IPS DF 4.7 (cell line): Measurements from ENCODE around the gene PUSL1.
"Not testable (repeated sequence)": the region's sequence is repeated elsewhere in the genome, so short reads cannot be mapped to it uniquely, and the experiment has no call there.

Experiments used
- DNase-seq: peaks from one replicate; pipeline ENCODE4 v3.0.0-alpha.2; 2013; ENCODE audit warnings: low spot score; ENCODE audit errors: extremely low read depth

The PUSL1 gene

DNA sequence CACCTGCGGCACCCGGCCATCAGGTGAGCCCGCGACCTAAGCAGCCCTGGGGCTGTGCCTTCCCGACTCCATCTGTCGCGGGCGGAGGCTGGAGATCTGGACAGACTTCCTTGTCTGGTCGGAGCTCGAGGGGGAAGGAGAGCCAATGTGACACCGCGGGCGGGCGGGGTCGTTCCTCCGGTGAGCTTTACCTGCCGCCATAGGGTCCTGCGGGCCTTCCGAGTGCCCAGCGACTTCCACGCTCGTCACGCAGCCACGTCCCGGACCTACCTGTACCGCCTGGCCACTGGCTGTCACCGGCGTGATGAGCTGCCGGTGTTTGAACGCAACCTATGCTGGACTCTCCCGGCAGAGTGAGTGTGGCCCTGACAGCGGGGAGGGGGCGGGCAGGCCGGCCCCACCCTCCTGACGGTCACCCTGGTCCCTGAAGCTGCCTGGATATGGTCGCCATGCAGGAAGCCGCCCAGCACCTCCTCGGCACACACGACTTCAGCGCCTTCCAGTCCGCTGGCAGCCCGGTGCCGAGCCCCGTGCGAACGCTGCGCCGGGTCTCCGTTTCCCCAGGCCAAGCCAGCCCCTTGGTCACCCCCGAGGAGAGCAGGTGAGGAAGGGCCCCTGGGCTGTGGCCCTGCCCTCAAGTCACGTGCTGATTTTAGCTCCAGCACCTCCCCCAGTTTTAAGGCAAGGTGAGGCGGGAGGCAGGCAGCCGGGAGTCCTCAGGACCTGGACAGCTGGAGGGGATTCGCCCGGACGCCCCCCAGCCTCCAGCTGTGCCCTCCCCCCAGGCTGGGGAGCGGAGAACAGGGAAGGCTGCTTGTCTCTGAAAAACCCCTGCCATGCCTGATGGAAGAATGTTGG lies 1.1 kb downstream of the PUSL1 start:
- DNase-seq: no peak

- DNase-seq: no peak
Measured at GRCh38 chr1:1310109-1310385, 1.6 kb downstream of the PUSL1 start.

DNA sequence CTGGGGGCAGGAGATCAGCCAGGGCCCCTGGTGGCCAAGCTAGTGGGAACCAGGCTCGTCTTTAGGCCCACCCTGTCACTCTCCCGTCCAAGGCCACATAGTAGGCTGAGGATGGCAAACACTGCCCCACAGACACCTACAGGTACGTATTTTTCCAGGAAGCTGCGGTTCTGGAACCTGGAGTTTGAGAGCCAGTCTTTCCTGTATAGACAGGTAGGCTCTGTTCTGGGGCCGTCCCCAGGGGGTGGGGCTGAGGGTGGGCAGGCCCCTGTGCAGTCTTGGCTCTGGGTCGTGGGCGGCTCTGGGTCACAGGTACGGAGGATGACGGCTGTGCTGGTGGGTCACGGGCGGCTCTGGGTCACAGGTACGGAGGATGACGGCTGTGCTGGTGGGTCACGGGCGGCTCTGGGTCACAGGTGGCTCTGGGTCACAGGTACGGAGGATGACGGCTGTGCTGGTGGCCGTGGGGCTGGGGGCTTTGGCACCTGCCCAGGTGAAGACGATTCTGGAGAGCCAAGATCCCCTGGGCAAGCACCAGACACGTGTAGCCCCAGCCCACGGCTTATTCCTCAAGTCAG lies 2.2 kb downstream of the PUSL1 start:
- DNase-seq: no peak

DNA sequence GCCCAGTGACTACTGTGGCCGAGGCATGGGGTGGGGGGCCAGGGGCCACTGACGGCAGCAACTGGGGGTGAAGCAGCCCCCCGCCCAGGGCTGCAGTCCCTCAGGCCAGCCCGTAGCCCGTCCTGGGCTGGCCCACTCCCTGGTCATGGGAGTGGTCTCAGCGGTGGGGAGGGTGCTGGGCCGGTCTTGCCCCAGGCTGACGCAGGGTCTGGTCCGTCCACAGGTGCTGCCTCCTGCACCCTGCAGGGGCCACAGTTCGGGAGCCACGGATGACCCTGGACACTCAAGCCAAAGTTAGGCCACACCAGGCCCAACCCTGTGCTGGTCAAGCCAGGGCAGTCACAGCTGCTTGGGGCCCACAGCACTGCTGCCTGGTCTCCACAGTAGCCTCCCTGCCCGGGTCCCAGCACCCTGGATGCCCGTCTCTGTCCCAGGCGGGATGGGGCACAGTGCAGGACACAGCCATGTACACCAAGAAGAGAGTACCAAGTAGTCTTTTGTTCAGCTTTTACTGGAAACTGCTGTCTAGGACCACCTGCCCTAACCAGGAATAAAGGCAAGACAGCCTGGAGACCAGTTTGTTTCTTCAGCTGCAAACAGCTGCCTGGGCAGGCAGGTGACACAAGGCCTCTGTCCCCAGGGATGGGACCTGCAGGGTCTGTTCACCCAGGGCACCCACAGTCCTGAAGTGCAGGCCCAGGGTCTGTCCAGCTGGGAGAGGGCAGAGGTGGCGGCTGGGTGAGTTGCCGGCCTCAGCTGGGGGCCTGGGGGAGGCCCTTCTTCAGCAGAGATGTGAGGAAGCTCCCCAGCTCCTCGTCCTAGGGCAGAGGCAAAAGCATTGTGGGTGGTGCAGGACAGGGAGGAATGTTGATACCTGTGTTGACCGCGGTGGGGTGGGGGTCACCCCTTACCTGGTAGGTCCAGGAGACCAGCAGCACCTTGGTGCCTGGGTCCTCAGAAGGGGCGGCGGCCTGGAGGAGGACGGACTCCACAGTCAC lies 3.0 kb downstream of the PUSL1 start:
- DNase-seq: no peak

GRCh38 chr1:1312450-1313314 lies 4.3 kb downstream of the PUSL1 start:
- no peak for DNase-seq

DNA sequence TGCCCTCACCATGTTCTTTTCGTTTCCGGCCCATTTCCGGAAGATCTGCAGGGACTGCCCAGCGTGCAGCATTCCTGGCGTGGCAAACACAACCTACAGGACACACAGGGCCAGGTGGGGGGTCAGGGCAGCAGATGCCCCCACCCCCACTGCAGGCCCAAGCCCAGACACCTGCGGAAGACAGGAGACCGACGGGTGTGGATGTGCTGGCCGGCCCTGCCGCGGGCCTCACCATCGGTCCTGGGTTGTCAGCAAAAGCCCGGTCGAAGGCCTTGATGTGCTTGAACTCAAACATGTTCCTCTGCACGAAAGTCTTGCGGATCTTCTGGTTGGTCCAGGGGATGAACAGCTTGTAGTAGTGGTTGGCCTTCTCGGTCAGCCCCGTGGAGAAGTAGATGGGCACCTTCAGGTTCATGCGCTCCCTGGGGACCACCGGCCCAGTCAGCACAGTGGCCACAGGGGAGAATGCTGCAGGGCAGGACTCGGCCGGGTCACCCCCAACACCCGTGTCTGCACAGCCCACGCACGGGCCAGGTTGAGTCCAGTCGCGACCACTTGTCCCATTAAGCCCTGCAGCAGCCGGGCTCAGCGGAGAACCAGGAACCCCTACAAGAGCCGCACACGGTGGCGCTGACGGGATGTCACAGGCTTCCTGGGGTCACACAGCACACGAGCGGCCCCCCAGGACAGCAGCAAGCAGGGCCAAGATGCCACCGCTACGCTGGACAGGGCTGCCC lies 5.3 kb downstream of the PUSL1 start:
- DNase-seq: no peak

GRCh38 chr1:1314237-1314586 lies 5.8 kb downstream of the PUSL1 start:
- DNase-seq: no peak

- no peak for DNase-seq
Measured at GRCh38 chr1:1314678-1315335, 6.4 kb downstream of the PUSL1 start.

- DNase-seq: no peak
Measured at GRCh38 chr1:1315435-1315954, 7.1 kb downstream of the PUSL1 start.

- DNase-seq: not testable (repeated sequence)
Measured at GRCh38 chr1:1316199-1316598, 7.8 kb downstream of the PUSL1 start.

DNA sequence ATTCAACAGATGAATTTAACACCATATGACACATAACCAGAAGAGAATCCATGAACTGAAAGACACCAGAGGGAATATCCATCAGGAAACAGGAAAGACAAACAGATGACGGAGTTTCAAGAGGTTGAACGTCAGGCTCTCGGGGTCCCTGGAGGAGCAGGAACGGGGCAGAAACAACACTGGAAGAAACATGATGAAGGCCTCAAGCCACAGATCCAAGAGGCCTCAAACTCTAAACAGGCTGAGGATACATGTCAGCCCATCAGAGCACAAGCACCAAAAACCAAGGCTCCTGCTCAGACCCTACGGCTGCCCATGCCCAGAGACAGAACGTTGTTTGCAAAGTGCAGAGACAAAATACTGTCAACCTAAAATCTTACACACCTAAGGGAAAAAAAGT lies 9.0 kb downstream of the PUSL1 start:
- no peak for DNase-seq

DNA sequence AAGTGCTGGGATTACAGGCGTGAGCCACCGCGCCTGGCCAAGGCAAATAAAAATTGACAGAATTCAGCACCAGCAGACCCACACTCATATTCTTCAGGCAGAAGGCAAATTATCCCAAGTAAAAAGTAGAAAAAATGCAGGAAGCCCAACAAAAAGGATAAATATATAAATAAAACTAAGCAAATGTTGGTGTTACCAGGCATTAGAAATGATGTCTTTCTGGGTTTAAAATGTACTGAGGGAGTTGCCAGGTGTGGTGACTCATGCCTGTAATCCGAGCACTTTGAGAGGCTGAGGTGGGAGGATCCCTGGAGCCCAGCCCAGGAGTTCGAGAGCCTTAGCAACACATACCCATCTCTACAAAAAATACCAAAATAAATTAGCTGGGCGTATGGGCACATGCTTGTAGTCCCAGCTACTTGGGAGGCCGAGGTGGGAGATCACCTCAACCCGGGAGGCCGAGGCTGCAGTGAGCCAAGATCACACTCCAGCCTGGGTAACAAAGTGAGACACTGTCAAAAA lies 9.8 kb downstream of the PUSL1 start:
- no peak for DNase-seq

- no peak for DNase-seq
Measured at GRCh38 chr1:1318777-1319645, 10.6 kb downstream of the PUSL1 start.

GRCh38 chr1:1319646-1319941 lies 11.2 kb downstream of the PUSL1 start:
- no peak for DNase-seq

DNA sequence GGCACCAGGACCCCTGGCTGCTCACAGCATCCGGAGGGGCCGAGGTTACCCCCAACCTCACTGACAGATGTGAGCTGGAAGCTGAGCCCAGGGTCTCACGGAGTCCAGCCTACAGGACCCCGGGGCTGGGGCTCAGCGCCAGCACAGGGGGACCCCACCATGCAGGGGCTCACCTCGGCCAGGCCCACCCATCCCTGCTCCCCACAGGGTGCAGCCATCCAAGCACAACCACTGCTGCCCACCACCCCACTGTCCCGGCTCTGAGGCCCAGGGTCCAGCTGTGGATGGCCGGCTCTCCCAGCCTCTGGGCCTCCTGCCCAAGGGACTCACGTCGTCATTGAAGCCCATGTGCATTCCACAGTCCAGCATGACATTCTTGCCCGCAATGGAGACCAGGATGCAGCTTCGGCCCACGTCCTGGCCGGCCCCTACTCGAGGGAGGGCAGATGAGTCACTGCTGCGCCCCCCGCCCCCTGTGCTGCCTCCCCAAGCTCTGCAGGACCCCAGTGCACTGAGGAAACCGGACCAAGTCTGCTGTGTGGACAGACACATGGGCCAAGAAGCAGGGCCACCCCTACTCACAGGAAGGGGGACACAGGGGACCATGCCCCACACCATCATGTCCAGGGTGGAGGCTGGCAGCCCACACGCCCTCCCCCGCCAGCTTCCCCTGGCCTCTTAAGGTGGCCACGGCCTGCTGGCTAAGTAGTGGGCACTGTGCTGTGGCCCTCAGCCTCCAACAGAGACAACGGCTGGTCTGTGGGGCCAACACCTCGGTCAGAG lies 12.5 kb downstream of the PUSL1 start:
- DNase-seq: no peak

DNA sequence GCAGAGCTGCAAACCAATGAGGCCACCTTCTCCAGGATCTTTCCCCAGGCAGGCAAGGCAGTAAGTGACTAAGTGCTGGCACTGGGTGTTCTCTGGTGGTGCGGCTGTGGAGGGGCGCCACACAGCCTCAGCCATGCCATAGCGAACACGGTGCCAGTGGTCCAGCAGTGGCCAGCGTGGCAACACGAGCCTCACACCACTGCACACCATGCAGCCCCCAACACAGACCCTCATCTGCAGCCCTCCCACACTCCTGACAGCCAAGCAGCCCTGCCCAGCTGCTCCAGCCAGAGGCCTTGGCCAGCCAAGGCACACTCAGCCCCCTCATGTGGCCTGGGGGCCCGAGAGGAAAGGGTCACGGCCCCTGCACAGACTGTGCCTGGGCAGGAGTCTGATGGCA lies 13.1 kb downstream of the PUSL1 start:
- no peak for DNase-seq

GRCh38 chr1:1322418-1322817 lies 14.0 kb downstream of the PUSL1 start:
- DNase-seq: no peak

GRCh38 chr1:1322952-1323351 lies 14.6 kb downstream of the PUSL1 start:
- DNase-seq: no peak
